ENCODE data around the gene FXYD7. TPM values are rescaled to one million over a fixed set of nuclear protein-coding genes. Genes with fewer than 3 reads are reported as not detected.

FXYD7 gene
- total RNA-seq, 1 donor from 2014 or later = not detected

DNA sequence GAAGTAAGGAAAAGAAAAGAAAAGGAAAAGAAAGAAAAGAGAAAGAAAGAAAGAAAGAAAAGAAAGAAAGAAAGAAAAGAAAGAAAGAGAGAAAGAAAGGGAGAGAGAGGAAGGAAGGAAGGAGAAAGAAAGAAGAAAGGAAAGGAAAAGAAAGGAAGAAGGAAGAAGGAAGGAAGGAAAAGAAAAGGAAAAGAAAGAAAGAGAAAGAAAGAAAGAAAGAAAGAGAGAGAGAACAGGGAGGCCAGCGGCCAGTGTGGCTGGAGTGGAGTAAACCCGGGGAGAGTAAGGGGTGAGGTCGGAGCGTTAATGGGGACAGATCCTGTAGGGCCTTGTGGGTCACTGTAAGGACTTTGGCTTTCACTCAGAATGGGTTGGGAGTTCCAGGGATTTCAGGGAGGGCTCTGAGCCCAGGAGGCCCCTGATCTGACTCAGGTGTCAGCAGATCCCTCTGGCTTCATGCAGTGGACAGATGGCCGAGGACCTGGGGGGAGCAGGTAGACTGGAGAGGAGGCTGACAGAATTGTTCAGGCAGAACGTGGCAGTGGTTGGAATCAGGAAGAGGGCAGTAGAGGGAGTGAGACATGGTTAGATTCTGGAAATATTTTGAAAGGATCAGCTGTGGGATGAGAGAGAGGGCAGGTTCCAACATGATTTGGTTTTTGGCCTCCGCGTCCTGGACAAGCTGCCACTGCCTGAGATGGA, 47.2 kb upstream of the FXYD7 start:
- Mint-ChIP-seq H3K4me3 (ENCODE audit: unreplicated experiment) (no peak overlapping the region), H3K27me3 (ENCODE audit: unreplicated experiment) (peaks cover 6% of the 10 kb centered on the region), H3K4me1 (ENCODE audit: unreplicated experiment) (no peaks in the 10 kb centered on the region)

DNA sequence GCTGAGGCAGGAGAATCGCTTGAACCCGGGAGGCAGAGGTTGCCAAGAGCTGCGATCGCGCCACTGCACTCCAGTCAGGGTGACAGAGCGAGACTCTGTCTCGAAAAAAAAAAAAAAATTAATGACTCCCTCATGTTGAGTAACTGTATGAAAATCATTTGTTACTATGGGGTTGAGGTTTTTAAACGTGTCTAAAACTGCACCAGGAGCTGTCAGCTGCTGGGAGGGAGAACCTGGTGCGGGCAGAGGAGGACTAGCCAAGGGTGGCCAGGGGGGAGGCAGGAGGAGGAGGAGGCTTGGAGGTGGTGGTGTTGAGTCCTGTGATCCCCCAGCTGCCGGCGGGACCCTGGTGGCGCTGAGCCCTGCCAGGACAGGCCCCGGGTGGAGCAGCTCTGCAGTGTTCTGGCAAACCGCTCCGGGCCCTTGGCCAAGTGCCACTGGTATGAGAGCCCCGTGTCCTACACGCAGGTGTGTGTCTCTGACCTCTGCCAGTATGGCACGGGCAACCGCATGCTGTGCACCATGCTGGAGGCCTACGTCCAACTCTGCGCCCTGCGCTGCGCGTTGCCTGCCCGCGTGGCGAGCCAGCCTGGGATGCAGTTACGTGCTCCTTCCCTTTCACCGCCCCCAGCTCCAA, 44.5 kb upstream of the FXYD7 start:
- H3K27ac Mint-ChIP-seq (ENCODE audit: unreplicated experiment) = no peak overlapping the region
- no peaks in the 10 kb centered on the region for H3K36me3 Mint-ChIP-seq (ENCODE audit: unreplicated experiment)
- no peaks in the 10 kb centered on the region for H3K9me3 Mint-ChIP-seq (ENCODE audit: unreplicated experiment)
- peaks cover 6% of the 10 kb centered on the region for H3K27me3 Mint-ChIP-seq (ENCODE audit: unreplicated experiment)
- TF ChIP-seq, protein P1, sequence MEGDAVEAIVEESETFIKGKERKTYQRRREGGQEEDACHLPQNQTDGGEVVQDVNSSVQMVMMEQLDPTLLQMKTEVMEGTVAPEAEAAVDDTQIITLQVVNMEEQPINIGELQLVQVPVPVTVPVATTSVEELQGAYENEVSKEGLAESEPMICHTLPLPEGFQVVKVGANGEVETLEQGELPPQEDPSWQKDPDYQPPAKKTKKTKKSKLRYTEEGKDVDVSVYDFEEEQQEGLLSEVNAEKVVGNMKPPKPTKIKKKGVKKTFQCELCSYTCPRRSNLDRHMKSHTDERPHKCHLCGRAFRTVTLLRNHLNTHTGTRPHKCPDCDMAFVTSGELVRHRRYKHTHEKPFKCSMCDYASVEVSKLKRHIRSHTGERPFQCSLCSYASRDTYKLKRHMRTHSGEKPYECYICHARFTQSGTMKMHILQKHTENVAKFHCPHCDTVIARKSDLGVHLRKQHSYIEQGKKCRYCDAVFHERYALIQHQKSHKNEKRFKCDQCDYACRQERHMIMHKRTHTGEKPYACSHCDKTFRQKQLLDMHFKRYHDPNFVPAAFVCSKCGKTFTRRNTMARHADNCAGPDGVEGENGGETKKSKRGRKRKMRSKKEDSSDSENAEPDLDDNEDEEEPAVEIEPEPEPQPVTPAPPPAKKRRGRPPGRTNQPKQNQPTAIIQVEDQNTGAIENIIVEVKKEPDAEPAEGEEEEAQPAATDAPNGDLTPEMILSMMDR (IDR thresholded peaks at IDR 0.05) = no peak
- no peak for DNase-seq (ENCODE audit: extremely low spot score, unreplicated experiment)
- H3K4me3 Mint-ChIP-seq (ENCODE audit: unreplicated experiment) = no peak overlapping the region
- H3K4me1 Mint-ChIP-seq (ENCODE audit: unreplicated experiment) = no peaks in the 10 kb centered on the region

More for the DNA sequence above, 47.2 kb upstream of the FXYD7 start:
- H3K9me3 Mint-ChIP-seq (ENCODE audit: unreplicated experiment) = no peaks in the 10 kb centered on the region
- no peak overlapping the region for H3K27ac Mint-ChIP-seq (ENCODE audit: unreplicated experiment)
- no peaks in the 10 kb centered on the region for H3K36me3 Mint-ChIP-seq (ENCODE audit: unreplicated experiment)
- no peak for DNase-seq (ENCODE audit: extremely low spot score, unreplicated experiment)
- TF ChIP-seq, protein P1 (IDR thresholded peaks at IDR 0.05) = no peak

- Mint-ChIP-seq H3K36me3 (ENCODE audit: unreplicated experiment) (no peaks in the 10 kb centered on the region), H3K27me3 (ENCODE audit: unreplicated experiment) (peaks cover 6% of the 10 kb centered on the region), H3K4me3 (ENCODE audit: unreplicated experiment) (no peak overlapping the region), H3K4me1 (ENCODE audit: unreplicated experiment) (no peaks in the 10 kb centered on the region), H3K9me3 (ENCODE audit: unreplicated experiment) (no peaks in the 10 kb centered on the region), H3K27ac (ENCODE audit: unreplicated experiment) (no peak overlapping the region)
- DNase-seq (ENCODE audit: extremely low spot score, unreplicated experiment) = no peak
- TF ChIP-seq, protein P1 (IDR thresholded peaks at IDR 0.05) = no peak
These were observed 43.7 kb upstream of the FXYD7 start for GRCh38 chr19:35099155-35099896.

DNA sequence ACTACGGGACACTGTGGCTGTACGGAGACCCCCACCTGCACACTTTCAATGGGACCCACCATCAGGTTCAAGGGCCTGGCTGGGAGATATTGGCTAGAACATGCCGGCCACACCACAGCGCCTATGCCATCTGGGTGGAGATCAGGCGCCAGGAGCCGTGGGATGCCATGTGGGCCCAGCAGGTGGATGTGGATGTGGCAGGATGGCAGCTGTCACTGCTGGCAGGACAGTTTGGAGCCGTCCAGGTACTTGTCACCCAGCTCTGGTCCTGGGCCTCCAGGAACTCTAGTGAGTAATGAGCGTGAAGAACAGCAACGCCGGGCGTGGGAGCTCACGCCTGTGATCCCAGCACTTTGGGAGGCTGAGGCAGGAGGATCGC, 43.2 kb upstream of the FXYD7 start:
- Mint-ChIP-seq H3K27ac (ENCODE audit: unreplicated experiment) (no peak overlapping the region), H3K36me3 (ENCODE audit: unreplicated experiment) (no peaks in the 10 kb centered on the region), H3K4me3 (ENCODE audit: unreplicated experiment) (no peak overlapping the region)

More for the DNA sequence above, 43.2 kb upstream of the FXYD7 start:
- Mint-ChIP-seq H3K27me3 (ENCODE audit: unreplicated experiment) (peaks cover 4% of the 10 kb centered on the region), H3K4me1 (ENCODE audit: unreplicated experiment) (no peaks in the 10 kb centered on the region), H3K9me3 (ENCODE audit: unreplicated experiment) (no peaks in the 10 kb centered on the region)
- TF ChIP-seq, protein P1 (IDR thresholded peaks at IDR 0.05) = no peak
- no peak for DNase-seq (ENCODE audit: extremely low spot score, unreplicated experiment)

Data from osteocyte (in vitro differentiated cells).